ENCODE measurements around the gene TEX55.

The TEX55 gene

GRCh38 chr3:119194237-119195150 lies 48.5 kb downstream of the TEX55 start:
- no peak overlapping the region for H3K27ac ChIP-seq
- H3K36me3 ChIP-seq: no peaks in the 10 kb centered on the region
- peaks cover 36% of the 10 kb centered on the region for H3K27me3 ChIP-seq
- H3K9me3 ChIP-seq: no peaks in the 10 kb centered on the region
- no peaks in the 10 kb centered on the region for H3K4me1 ChIP-seq (ENCODE audit: control insufficient read depth in 1 of 2, insufficient read depth in 1 of 2, low read depth in 1 of 2, low read length in 1 of 2)
- H3K4me3 ChIP-seq (ENCODE audit: low read depth in 1 of 2, low read length in 1 of 2): no peak overlapping the region
- TF ChIP-seq CTCF (IDR thresholded peaks at IDR 0.05): no peak

- no peak overlapping the region for H3K27ac ChIP-seq
- H3K4me3 ChIP-seq (ENCODE audit: low read depth in 1 of 2, low read length in 1 of 2): no peak overlapping the region
- H3K36me3 ChIP-seq: no peaks in the 10 kb centered on the region
- H3K4me1 ChIP-seq (ENCODE audit: control insufficient read depth in 1 of 2, insufficient read depth in 1 of 2, low read depth in 1 of 2, low read length in 1 of 2): no peaks in the 10 kb centered on the region
- no peak for TF ChIP-seq CTCF (IDR thresholded peaks at IDR 0.05)
- H3K9me3 ChIP-seq: no peaks in the 10 kb centered on the region
- H3K27me3 ChIP-seq: peaks cover 36% of the 10 kb centered on the region
Observed at GRCh38 chr3:119195151-119195476, 49.1 kb downstream of the TEX55 start.

- no peaks in the 10 kb centered on the region for H3K9me3 ChIP-seq
- H3K27me3 ChIP-seq: peaks cover 36% of the 10 kb centered on the region
- no peaks in the 10 kb centered on the region for H3K4me1 ChIP-seq (ENCODE audit: control insufficient read depth in 1 of 2, insufficient read depth in 1 of 2, low read depth in 1 of 2, low read length in 1 of 2)
- no peak overlapping the region for H3K27ac ChIP-seq
- H3K4me3 ChIP-seq (ENCODE audit: low read depth in 1 of 2, low read length in 1 of 2): no peak overlapping the region
- H3K36me3 ChIP-seq: no peaks in the 10 kb centered on the region
- TF ChIP-seq CTCF (IDR thresholded peaks at IDR 0.05): no peak
Observed at GRCh38 chr3:119195911-119196310, 49.9 kb downstream of the TEX55 start.
